RCC 7860 (cell line): ENCODE results near the gene ZNF385B.
A peak's percentile ranks its signal among the peaks of the same experiment; 100 is the strongest.

Source experiments
- DNase-seq: peaks from one replicate; pipeline ENCODE4 v3.0.0-alpha.2; 2015; ENCODE audit warnings: low spot score
- FAIRE-seq: peaks from 2 replicates; lab custom pipeline; 2012; peaks lifted over from hg19 to GRCh38; lab: Jason Lieb, UNC

Gene ZNF385B

GRCh38 chr2:179751163-179751809, 110.1 kb downstream of the ZNF385B start:
- peak; percentile 32 for DNase-seq

GRCh38 chr2:179749210-179749609, 112.2 kb downstream of the ZNF385B start:
- peak; percentile 55 for FAIRE-seq
- DNase-seq: peak; percentile 15

More at GRCh38 chr2:179751163-179751809, 110.1 kb downstream of the ZNF385B start:
- FAIRE-seq: peak; percentile 87

GRCh38 chr2:179746981-179747380, 114.4 kb downstream of the ZNF385B start:
- DNase-seq (no peak), FAIRE-seq (no peak)

GRCh38 chr2:179745635-179746256, 115.7 kb downstream of the ZNF385B start:
- no peak for DNase-seq
- FAIRE-seq: no peak

GRCh38 chr2:179744401-179744800, 117.0 kb downstream of the ZNF385B start:
- DNase-seq: no peak
- no peak for FAIRE-seq

- FAIRE-seq (no peak), DNase-seq (no peak)
Measured at GRCh38 chr2:179741317-179741716, 120.1 kb downstream of the ZNF385B start.

GRCh38 chr2:179729966-179730365, 131.4 kb downstream of the ZNF385B start:
- peak; percentile 80 for FAIRE-seq
- DNase-seq: peak; percentile 11

- peak; percentile 98 for FAIRE-seq
- DNase-seq: peak; percentile 86
Measured at GRCh38 chr2:179726461-179727180, 134.8 kb downstream of the ZNF385B start.

GRCh38 chr2:179724403-179724802, 137.0 kb downstream of the ZNF385B start:
- FAIRE-seq (peak; percentile 20), DNase-seq (no peak)

- DNase-seq (no peak), FAIRE-seq (peak; percentile 22)
Measured at GRCh38 chr2:179720173-179720772, 141.1 kb downstream of the ZNF385B start.

GRCh38 chr2:179715871-179716270, 145.5 kb downstream of the ZNF385B start:
- FAIRE-seq: no peak

GRCh38 chr2:179715196-179715595, 146.2 kb downstream of the ZNF385B start:
- DNase-seq (no peak), FAIRE-seq (no peak)

More at GRCh38 chr2:179715871-179716270, 145.5 kb downstream of the ZNF385B start:
- no peak for DNase-seq

GRCh38 chr2:179712825-179713224, 148.6 kb downstream of the ZNF385B start:
- FAIRE-seq (no peak), DNase-seq (no peak)

GRCh38 chr2:179711375-179711774, 150.0 kb downstream of the ZNF385B start:
- DNase-seq: no peak
- no peak for FAIRE-seq

- FAIRE-seq (no peak), DNase-seq (no peak)
Measured at GRCh38 chr2:179703702-179704101, 157.7 kb downstream of the ZNF385B start.

- no peak for DNase-seq
- no peak for FAIRE-seq
Measured at GRCh38 chr2:179702912-179703311, 158.5 kb downstream of the ZNF385B start.

- FAIRE-seq: no peak
- DNase-seq: peak; percentile 23
Measured at GRCh38 chr2:179701524-179702110, 159.8 kb downstream of the ZNF385B start.

GRCh38 chr2:179695486-179695885, 165.9 kb downstream of the ZNF385B start:
- FAIRE-seq (no peak), DNase-seq (no peak)

GRCh38 chr2:179694963-179695362, 166.4 kb downstream of the ZNF385B start:
- no peak for FAIRE-seq

GRCh38 chr2:179692610-179693009, 168.8 kb downstream of the ZNF385B start:
- no peak for DNase-seq
- no peak for FAIRE-seq

More at GRCh38 chr2:179694963-179695362, 166.4 kb downstream of the ZNF385B start:
- no peak for DNase-seq

GRCh38 chr2:179692043-179692442, 169.4 kb downstream of the ZNF385B start:
- DNase-seq (no peak), FAIRE-seq (no peak)
